Measurements from ENCODE around the gene TNP2. TPM values are rescaled to one million over a fixed set of nuclear protein-coding genes. Genes with fewer than 3 reads are reported as not detected.
A peak's percentile ranks its signal among the peaks of the same experiment; 100 is the strongest.

TNP2 gene
- total and polyA plus RNA-seq, 12 donors: not detected

- WGBS, 4 donors: 62 to 85% (median 82%) methylated on average over 1 to 2 of the region's 3 CpGs
- Histone ChIP-seq H3K4me3 (no peak overlapping the region), H3K27me3 (no peaks in the 10 kb centered on the region), H3K27ac (peak overlapping the region in 1 of 5 donors; percentile 47), H3K4me1 (replicated peaks in 1 of 2) (peaks cover 4 to 22% of the 10 kb centered on the region in 2 donors), H3K9me3 (replicated peaks in 1 of 3) (no peaks in the 10 kb centered on the region), H3K36me3 (replicated peaks in 1 of 2) (no peaks in the 10 kb centered on the region)
- intact Hi-C loops (cut with DNase I): no loop called here
- TF ChIP-seq POLR2A (IDR thresholded peaks at IDR 0.05) (no peak), CTCF (IDR thresholded peaks at IDR 0.05) (no peak)
- no peak for DNase-seq
Measured at GRCh38 chr16:11232302-11232851, 36.7 kb downstream of the TNP2 start.

- WGBS, 4 donors: 37 to 53% (median 47%) methylated on average over 10 of the region's 10 CpGs
- TF ChIP-seq CTCF (IDR thresholded peaks at IDR 0.05) (no peak), POLR2A (IDR thresholded peaks at IDR 0.05) (no peak)
- Histone ChIP-seq H3K4me3 (no peak overlapping the region), H3K27me3 (no peaks in the 10 kb centered on the region), H3K9me3 (replicated peaks in 1 of 3) (no peaks in the 10 kb centered on the region), H3K36me3 (replicated peaks in 1 of 2) (no peaks in the 10 kb centered on the region), H3K4me1 (replicated peaks in 1 of 2) (peaks cover 4 to 22% of the 10 kb centered on the region in 2 donors), H3K27ac (no peak overlapping the region)
- intact Hi-C loops (cut with DNase I): no loop called here
- peak in 5 of 7 donors; percentile 34 to 58 (median 44) for DNase-seq
Measured at GRCh38 chr16:11231367-11231970, 37.7 kb downstream of the TNP2 start.

GRCh38 chr16:11229906-11230305 is 39.2 kb downstream of the TNP2 start:
- 77 to 100% (median 84%) methylated on average over 2 to 4 of the region's 4 CpGs for WGBS, 4 donors
- H3K27ac ChIP-seq: no peak overlapping the region
- H3K4me1 ChIP-seq (replicated peaks in 1 of 2): peaks cover 8 to 31% of the 10 kb centered on the region in 2 donors
- H3K9me3 ChIP-seq (replicated peaks in 1 of 3): no peaks in the 10 kb centered on the region
- intact Hi-C loops (cut with DNase I): loop anchor here in 1 of 2 donors (10.0 kb wide), 1 partner anchor 65 kb away; no protein-coding TSS in a partner anchor
- H3K4me3 ChIP-seq: no peak overlapping the region
- H3K27me3 ChIP-seq: no peaks in the 10 kb centered on the region
- DNase-seq: peak in 1 of 7 donors; percentile 71
- no peaks in the 10 kb centered on the region for H3K36me3 ChIP-seq (replicated peaks in 1 of 2)
- TF ChIP-seq CTCF (IDR thresholded peaks at IDR 0.05) (no peak), POLR2A (IDR thresholded peaks at IDR 0.05) (no peak)

- H3K4me1 ChIP-seq (replicated peaks in 1 of 2): peaks cover 13 to 36% of the 10 kb centered on the region in 2 donors
- H3K4me3 ChIP-seq: no peak overlapping the region
- H3K36me3 ChIP-seq (replicated peaks in 1 of 2): no peaks in the 10 kb centered on the region
- intact Hi-C loops (cut with DNase I): loop anchor here in 1 of 2 donors (10.0 kb wide), 1 partner anchor 65 kb away; no protein-coding TSS in a partner anchor
- TF ChIP-seq POLR2A (IDR thresholded peaks at IDR 0.05): no peak
- TF ChIP-seq CTCF (IDR thresholded peaks at IDR 0.05): no peak
- H3K9me3 ChIP-seq (replicated peaks in 1 of 3): no peaks in the 10 kb centered on the region
- no peak overlapping the region for H3K27ac ChIP-seq
- 74 to 86% (median 81%) methylated on average over 4 to 5 of the region's 5 CpGs for WGBS, 4 donors
- H3K27me3 ChIP-seq: no peaks in the 10 kb centered on the region
- DNase-seq: no peak
Measured at GRCh38 chr16:11229432-11229831, 39.7 kb downstream of the TNP2 start.
